HFFc6 (cell line): Measurements from ENCODE around the gene DENND5A. TPM values are rescaled to one million over a fixed set of nuclear protein-coding genes. Genes with fewer than 3 reads are reported as not detected.

Experiments used
- DNase-seq: peaks from one replicate; pipeline ENCODE4 v3.0.0-alpha.2; 2018
- H3K27ac Mint-ChIP-seq: 2 replicates; pipeline ENCODE4 v1.8.0; 2020; ENCODE audit warnings: mild to moderate bottlenecking, mixed read lengths
- H3K27me3 Mint-ChIP-seq: 2 replicates; pipeline ENCODE4 v1.8.0; 2021; ENCODE audit warnings: mild to moderate bottlenecking, moderate library complexity, mixed read lengths; ENCODE audit not compliant: insufficient read depth
- H3K36me3 Mint-ChIP-seq: 2 replicates; pipeline ENCODE4 v1.8.0; 2021; ENCODE audit warnings: low read depth, mixed read lengths
- H3K4me1 Mint-ChIP-seq: 2 replicates; pipeline ENCODE4 v1.8.0; 2020; ENCODE audit warnings: low read depth, mixed read lengths
- H3K4me3 Mint-ChIP-seq: 2 replicates; pipeline ENCODE4 v1.8.0; 2020; ENCODE audit warnings: mild to moderate bottlenecking, moderate library complexity, mixed read lengths
- H3K9me3 Mint-ChIP-seq: 2 replicates; pipeline ENCODE4 v1.8.0; 2020; ENCODE audit warnings: mild to moderate bottlenecking, mixed read lengths
- total RNA-seq, 6 experiments: library from RNA; stranded (reverse); fragmentation: NEBNext Ultra II Directional; extraction: Animal tissue kit (Norgen Biotek cat#: 25700); gene quantifications; 2 replicates in 1 of 6; 3 replicates in 5 of 6; pipeline ENCODE4 v1.2.3, GENCODE V29; 2021
- TF ChIP-seq, protein P1 (sequence below): fragments of 200-600 bp; sonication (generic); IDR thresholded peaks from 2 replicates; pipeline ENCODE4 v1.5.0; 2021; ENCODE audit warnings: antibody characterized with exemption, mild to moderate bottlenecking

DENND5A gene
- total RNA-seq, 6 experiments from 2014 or later: 82.0 to 106 (median 92.8) TPM

DNA sequence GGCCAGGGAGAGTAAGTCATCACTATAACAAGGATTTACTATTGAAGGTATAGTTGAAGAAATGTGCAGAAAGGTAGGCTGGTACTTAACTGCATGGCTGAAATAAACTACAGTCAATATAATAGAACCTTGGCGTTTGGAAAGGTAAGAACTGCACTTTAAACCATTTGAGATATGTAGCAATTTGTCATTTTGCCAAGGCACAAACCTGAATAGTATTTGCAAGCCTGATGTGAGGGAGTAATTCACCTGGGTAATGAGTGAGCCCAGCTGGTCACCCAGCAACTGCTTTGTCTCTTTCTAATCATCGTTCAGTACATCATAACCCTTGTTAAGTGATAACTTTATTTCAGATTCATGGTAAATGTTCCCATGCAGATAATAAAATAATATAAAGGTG, 111.5 kb downstream of the DENND5A start:
- Mint-ChIP-seq H3K4me1 (peaks cover 54% of the 10 kb centered on the region), H3K27ac (no peak overlapping the region), H3K9me3 (no peaks in the 10 kb centered on the region), H3K27me3 (peaks cover 3% of the 10 kb centered on the region), H3K36me3 (peaks cover 37% of the 10 kb centered on the region), H3K4me3 (no peak overlapping the region)
- DNase-seq: no peak
- TF ChIP-seq, protein P1, sequence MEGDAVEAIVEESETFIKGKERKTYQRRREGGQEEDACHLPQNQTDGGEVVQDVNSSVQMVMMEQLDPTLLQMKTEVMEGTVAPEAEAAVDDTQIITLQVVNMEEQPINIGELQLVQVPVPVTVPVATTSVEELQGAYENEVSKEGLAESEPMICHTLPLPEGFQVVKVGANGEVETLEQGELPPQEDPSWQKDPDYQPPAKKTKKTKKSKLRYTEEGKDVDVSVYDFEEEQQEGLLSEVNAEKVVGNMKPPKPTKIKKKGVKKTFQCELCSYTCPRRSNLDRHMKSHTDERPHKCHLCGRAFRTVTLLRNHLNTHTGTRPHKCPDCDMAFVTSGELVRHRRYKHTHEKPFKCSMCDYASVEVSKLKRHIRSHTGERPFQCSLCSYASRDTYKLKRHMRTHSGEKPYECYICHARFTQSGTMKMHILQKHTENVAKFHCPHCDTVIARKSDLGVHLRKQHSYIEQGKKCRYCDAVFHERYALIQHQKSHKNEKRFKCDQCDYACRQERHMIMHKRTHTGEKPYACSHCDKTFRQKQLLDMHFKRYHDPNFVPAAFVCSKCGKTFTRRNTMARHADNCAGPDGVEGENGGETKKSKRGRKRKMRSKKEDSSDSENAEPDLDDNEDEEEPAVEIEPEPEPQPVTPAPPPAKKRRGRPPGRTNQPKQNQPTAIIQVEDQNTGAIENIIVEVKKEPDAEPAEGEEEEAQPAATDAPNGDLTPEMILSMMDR: no peak

DNA sequence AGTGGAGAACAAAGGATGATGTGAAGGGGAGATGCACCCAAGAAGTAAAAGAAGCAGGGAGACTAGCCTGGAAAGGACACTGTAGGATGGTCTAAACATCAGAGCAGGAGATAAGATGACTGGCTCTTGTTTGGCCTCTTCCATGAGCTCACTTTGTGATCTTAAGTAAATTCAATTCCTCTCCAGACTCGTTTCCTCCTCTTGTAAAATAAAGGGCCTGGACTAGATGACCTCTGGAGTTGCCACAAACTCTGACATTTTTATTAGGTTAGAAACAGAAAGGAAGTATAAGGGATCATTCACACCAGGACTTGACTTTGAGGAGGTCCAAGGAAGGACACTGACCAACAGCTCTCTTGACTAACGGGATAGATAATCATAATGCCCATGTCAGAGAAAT, 113.5 kb downstream of the DENND5A start:
- Mint-ChIP-seq H3K4me1 (peaks cover 52% of the 10 kb centered on the region), H3K9me3 (no peaks in the 10 kb centered on the region), H3K4me3 (no peak overlapping the region), H3K27ac (peak overlapping the region; percentile 84), H3K36me3 (peaks cover 50% of the 10 kb centered on the region), H3K27me3 (peaks cover 3% of the 10 kb centered on the region)
- TF ChIP-seq, protein P1: no peak
- no peak for DNase-seq

DNA sequence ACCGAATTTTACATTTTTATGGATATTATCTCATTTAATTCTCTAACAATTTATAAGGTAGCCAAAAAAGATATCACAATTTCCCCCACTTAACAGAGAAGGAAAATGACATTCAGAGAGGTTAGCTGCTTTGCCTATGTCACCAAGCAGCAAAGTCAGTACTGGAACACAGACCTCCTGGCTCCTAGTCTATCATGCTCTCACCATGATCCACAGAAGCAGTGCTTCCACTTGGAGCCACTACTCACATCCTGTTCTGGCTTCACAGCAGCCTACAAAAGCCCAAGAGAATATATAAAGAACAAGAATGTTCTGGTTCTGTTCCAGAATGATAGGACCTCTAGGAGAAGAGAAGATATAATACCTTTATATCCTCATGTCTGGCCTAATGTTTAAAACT, 114.2 kb downstream of the DENND5A start:
- peaks cover 52% of the 10 kb centered on the region for H3K4me1 Mint-ChIP-seq
- TF ChIP-seq, protein P1: no peak
- H3K36me3 Mint-ChIP-seq: peaks cover 53% of the 10 kb centered on the region
- H3K9me3 Mint-ChIP-seq: no peaks in the 10 kb centered on the region
- no peak for DNase-seq
- no peak overlapping the region for H3K4me3 Mint-ChIP-seq
- H3K27ac Mint-ChIP-seq: peak overlapping the region; percentile 84
- H3K27me3 Mint-ChIP-seq: peaks cover 3% of the 10 kb centered on the region

DNA sequence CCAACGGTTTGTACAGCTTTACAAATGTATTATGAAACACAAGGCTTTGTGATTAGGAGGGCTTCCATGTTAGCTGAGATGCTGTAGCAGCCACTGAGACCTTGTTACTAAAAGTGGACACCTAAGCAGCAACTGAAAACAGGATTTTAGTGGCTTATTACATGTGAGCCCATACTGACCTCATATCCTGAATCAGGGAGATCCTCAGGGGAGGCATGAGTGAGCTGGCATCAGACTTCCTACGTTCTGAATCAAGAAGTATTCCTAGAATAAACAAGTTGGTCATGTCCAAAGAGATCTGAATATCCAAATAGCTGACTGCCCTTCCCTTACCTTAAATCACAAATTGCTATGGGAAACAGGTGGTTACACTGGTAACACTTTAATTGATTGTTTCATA, 114.6 kb downstream of the DENND5A start:
- Mint-ChIP-seq H3K36me3 (peaks cover 53% of the 10 kb centered on the region), H3K4me3 (no peak overlapping the region), H3K27me3 (peaks cover 3% of the 10 kb centered on the region), H3K9me3 (no peaks in the 10 kb centered on the region), H3K27ac (peak overlapping the region; percentile 84), H3K4me1 (peaks cover 52% of the 10 kb centered on the region)
- peak; percentile 79 for DNase-seq
- TF ChIP-seq, protein P1: no peak

DNA sequence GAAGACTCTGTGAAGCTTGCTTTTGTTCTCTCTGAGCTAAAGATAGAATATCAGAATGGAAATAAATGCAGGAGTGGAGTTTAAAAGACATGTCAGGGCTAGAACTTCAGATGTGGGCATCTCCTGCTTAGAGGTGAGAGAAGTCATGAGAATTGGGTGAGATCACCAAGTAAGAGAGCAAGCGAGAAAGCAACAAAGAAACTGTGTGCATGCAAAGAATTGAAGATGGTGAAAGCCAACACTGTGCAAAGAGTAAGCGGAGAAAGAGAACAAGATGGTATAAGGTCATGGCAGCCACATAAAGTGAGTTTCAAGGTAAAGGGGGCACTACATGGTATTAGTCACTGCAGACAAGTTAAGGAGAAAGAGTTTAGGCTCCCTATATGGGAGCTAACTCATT, 116.4 kb downstream of the DENND5A start:
- Mint-ChIP-seq H3K36me3 (peaks cover 69% of the 10 kb centered on the region), H3K4me3 (no peak overlapping the region), H3K27me3 (peaks cover 1% of the 10 kb centered on the region), H3K27ac (no peak overlapping the region), H3K4me1 (peaks cover 60% of the 10 kb centered on the region), H3K9me3 (no peaks in the 10 kb centered on the region)
- DNase-seq: no peak
- TF ChIP-seq, protein P1: no peak

DNA sequence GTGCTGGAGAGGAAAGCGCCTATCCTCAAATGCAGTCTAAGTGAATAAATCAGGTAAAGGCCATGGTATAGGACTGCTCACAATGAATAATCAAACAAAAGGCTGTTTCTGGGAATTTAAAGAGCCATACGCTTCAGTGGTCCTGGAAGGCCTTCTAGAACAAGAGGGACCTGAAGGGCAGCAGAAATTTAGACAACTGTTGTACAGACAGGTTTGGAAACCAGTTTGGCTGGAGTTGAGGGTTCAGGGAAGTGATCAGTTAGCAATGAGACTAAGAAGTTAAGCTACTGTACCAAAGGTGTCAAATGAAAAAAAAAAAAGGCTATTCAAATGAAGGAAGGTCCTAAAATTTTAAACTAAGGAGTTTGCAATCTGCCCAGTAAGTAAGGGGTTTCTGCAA, 117.1 kb downstream of the DENND5A start:
- H3K27ac Mint-ChIP-seq: no peak overlapping the region
- no peaks in the 10 kb centered on the region for H3K9me3 Mint-ChIP-seq
- H3K36me3 Mint-ChIP-seq: peaks cover 72% of the 10 kb centered on the region
- DNase-seq: no peak
- peaks cover 1% of the 10 kb centered on the region for H3K27me3 Mint-ChIP-seq
- peaks cover 60% of the 10 kb centered on the region for H3K4me1 Mint-ChIP-seq
- TF ChIP-seq, protein P1: no peak
- no peak overlapping the region for H3K4me3 Mint-ChIP-seq
